GM23248 (cell line): ENCODE results near the gene UFSP1. TPM values are rescaled to one million over a fixed set of nuclear protein-coding genes. Genes with fewer than 3 reads are reported as not detected.

Experiments used
- DNase-seq: peaks from one replicate; pipeline ENCODE4 v3.0.0-alpha.2; 2015
- H2AFZ ChIP-seq: fragments of 200-600 bp; sonication (generic); 2 replicates; pipeline ENCODE4 v1.6.1; 2016; ENCODE audit warnings: antibody characterized with exemption
- H3F3A ChIP-seq: fragments of 200-600 bp; sonication (generic); 2 replicates; pipeline ENCODE4 v1.6.1; 2016; ENCODE audit warnings: mild to moderate bottlenecking, antibody characterized with exemption, mixed run types; ENCODE audit not compliant: insufficient read depth
- H3K27ac ChIP-seq: fragments of 200-600 bp; sonication (generic); 2 replicates; pipeline ENCODE4 v1.5.1; 2016; ENCODE audit warnings: mild to moderate bottlenecking
- H3K27me3 ChIP-seq: fragments of 200-600 bp; sonication (generic); replicated peaks from 2 replicates; pipeline ENCODE4 v1.6.1; 2016; ENCODE audit warnings: mild to moderate bottlenecking; ENCODE audit not compliant: insufficient read depth
- H3K36me3 ChIP-seq: fragments of 200-600 bp; sonication (generic); 2 replicates; pipeline ENCODE4 v1.6.1; 2016; ENCODE audit warnings: low read depth, mild to moderate bottlenecking
- H3K4me1 ChIP-seq: fragments of 200-600 bp; sonication (generic); 2 replicates; pipeline ENCODE4 v1.6.1; 2016; ENCODE audit warnings: mild to moderate bottlenecking; ENCODE audit not compliant: insufficient read depth
- H3K4me2 ChIP-seq: fragments of 200-600 bp; sonication (generic); one replicate; pipeline ENCODE4 v1.6.1; 2016; ENCODE audit warnings: mild to moderate bottlenecking; ENCODE audit not compliant: unreplicated experiment
- H3K4me3 ChIP-seq: fragments of 200-600 bp; sonication (generic); 2 replicates; pipeline ENCODE4 v1.5.1; 2016; ENCODE audit warnings: mild to moderate bottlenecking
- H3K79me2 ChIP-seq: fragments of 200-600 bp; sonication (generic); 2 replicates; pipeline ENCODE4 v1.6.1; 2016; ENCODE audit warnings: mild to moderate bottlenecking; ENCODE audit not compliant: insufficient read depth
- H3K9ac ChIP-seq: fragments of 200-600 bp; sonication (generic); 2 replicates; pipeline ENCODE4 v1.6.1; 2016; ENCODE audit warnings: mild to moderate bottlenecking
- H3K9me2 ChIP-seq: fragments of 200-600 bp; sonication (generic); 2 replicates; pipeline ENCODE4 v1.6.1; 2016; ENCODE audit warnings: mixed run types, mild to moderate bottlenecking, moderate library complexity; ENCODE audit not compliant: insufficient read depth
- H3K9me3 ChIP-seq: fragments of 200-600 bp; sonication (generic); one replicate; pipeline ENCODE4 v1.6.1; 2017; ENCODE audit warnings: low read depth
- H4K20me1 ChIP-seq: fragments of 200-600 bp; sonication (generic); 2 replicates; pipeline ENCODE4 v1.6.0; 2016; ENCODE audit not compliant: insufficient read depth
- EZH2 ChIP-seq: fragments of 200-600 bp; sonication (generic); IDR thresholded peaks from 2 replicates; pipeline ENCODE4 v1.6.1; 2018; ENCODE audit warnings: antibody characterized with exemption, mild to moderate bottlenecking; ENCODE audit not compliant: insufficient read depth, poor library complexity, severe bottlenecking
- EZH2phosphoT487 ChIP-seq: fragments of 200-600 bp; sonication (generic); IDR thresholded peaks from 2 replicates; pipeline ENCODE4 v1.6.1; 2018; ENCODE audit warnings: antibody characterized with exemption, moderate library complexity, mild to moderate bottlenecking, low read depth; ENCODE audit not compliant: insufficient read depth
- WGBS, 2 experiments: methylation state at CpG; one replicate each; pipeline ENCODE4 v1.1.6; 2015 to 2017; ENCODE audit warnings: low lambda C conversion rate in 2 of 2, low coverage in 1 of 2; ENCODE audit errors: missing lambda C conversion rate in 2 of 2; 5-methylcytosine and 5-hydroxymethylcytosine counted together
- in situ Hi-C: fragments of 300-500 bp; cut with MboI; formaldehyde crosslinking; loops from 2 replicates; pipeline ENCODE4 v1.15.0; 2020
- polyA plus RNA-seq: library from polyadenylated mRNA; unstranded; fragments of >200 nt; fragmentation: Nextera tagmentation; extraction: Ambion mirVana; gene quantifications from 2 replicates; pipeline ENCODE4 v1.2.1, GENCODE V29; 2016
- total RNA-seq: library from RNA; depleted of rRNA; stranded (reverse); fragments of >200 nt; shearing (Covaris generic); gene quantifications from 2 replicates; pipeline ENCODE4 v1.2.3, GENCODE V29; 2014

Gene UFSP1
- total and polyA plus RNA-seq, 2 experiments from 2014 or later, result 5.1 to 9.9 TPM

GRCh38 chr7:100901921-100902332 is 12.4 kb upstream of the UFSP1 start:
- no peaks in the 10 kb centered on the region for H3K9me3 ChIP-seq
- H3K79me2 ChIP-seq, result no peaks in the 10 kb centered on the region
- in situ Hi-C loops, result loop anchor here (5.0 kb wide), 1 partner anchor 150 kb away; no protein-coding TSS in a partner anchor
- no peaks in the 10 kb centered on the region for H3K9me2 ChIP-seq
- H3K9ac ChIP-seq, result no peak overlapping the region
- 49 to 59% methylated on average over 5 of the region's 5 CpGs for WGBS, 2 experiments
- H3K4me3 ChIP-seq, result no peak overlapping the region
- H3K27ac ChIP-seq, result no peak overlapping the region
- no peaks in the 10 kb centered on the region for H4K20me1 ChIP-seq
- H2AFZ ChIP-seq, result no peak overlapping the region
- H3K27me3 ChIP-seq, result peaks cover 24% of the 10 kb centered on the region
- no peaks in the 10 kb centered on the region for H3F3A ChIP-seq
- H3K36me3 ChIP-seq, result no peaks in the 10 kb centered on the region
- no peaks in the 10 kb centered on the region for H3K4me1 ChIP-seq
- no peak overlapping the region for H3K4me2 ChIP-seq
- DNase-seq, result no peak
- no peak for TF ChIP-seq EZH2

GRCh38 chr7:100900978-100901377 is 11.5 kb upstream of the UFSP1 start:
- Histone ChIP-seq H3K79me2 (no peaks in the 10 kb centered on the region), H3K9ac (no peak overlapping the region), H3K4me3 (no peak overlapping the region), H3K27me3 (peaks cover 31% of the 10 kb centered on the region), H4K20me1 (no peaks in the 10 kb centered on the region), H3K9me2 (no peaks in the 10 kb centered on the region), H3K27ac (no peak overlapping the region), H3F3A (no peaks in the 10 kb centered on the region), H3K4me1 (no peaks in the 10 kb centered on the region), H3K9me3 (no peaks in the 10 kb centered on the region), H2AFZ (no peak overlapping the region), H3K36me3 (no peaks in the 10 kb centered on the region), H3K4me2 (no peak overlapping the region)
- 84 to 87% methylated on average over 2 of the region's 2 CpGs for WGBS, 2 experiments
- TF ChIP-seq EZH2phosphoT487, result no peak
- no peak for TF ChIP-seq EZH2
- DNase-seq, result no peak
- in situ Hi-C loops, result loop anchor here (5.0 kb wide), 1 partner anchor 151 kb away; no protein-coding TSS in a partner anchor

DNA sequence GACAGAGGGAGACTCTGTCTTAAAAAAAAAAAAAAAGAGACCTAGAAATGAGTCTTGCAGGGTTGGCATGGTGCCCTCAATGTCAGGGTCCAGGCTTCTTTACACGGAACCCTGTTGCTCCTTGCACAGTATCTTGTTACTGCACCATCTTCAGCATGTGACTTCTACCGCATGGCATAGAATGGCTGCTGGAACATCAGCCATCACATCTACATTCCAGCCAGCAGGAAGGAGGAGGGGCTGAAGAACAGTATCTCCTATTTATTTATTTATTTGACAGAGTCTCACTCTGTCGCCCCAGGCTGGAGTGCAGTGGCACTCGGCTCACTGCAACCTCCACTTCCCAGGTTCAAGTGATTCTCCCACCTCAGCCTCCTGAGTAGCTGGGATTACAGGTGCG is 9.9 kb upstream of the UFSP1 start:
- H3K36me3 ChIP-seq, result no peaks in the 10 kb centered on the region
- H3K27me3 ChIP-seq, result peaks cover 39% of the 10 kb centered on the region
- no peak overlapping the region for H2AFZ ChIP-seq
- 81 to 85% methylated on average over 5 of the region's 5 CpGs for WGBS, 2 experiments
- no peaks in the 10 kb centered on the region for H3K4me1 ChIP-seq
- no peak overlapping the region for H3K27ac ChIP-seq
- H3K4me3 ChIP-seq, result no peak overlapping the region
- in situ Hi-C loops, result no loop called here
- H3K4me2 ChIP-seq, result no peak overlapping the region
- no peaks in the 10 kb centered on the region for H3F3A ChIP-seq
- DNase-seq, result no peak
- TF ChIP-seq EZH2, result no peak
- no peak for TF ChIP-seq EZH2phosphoT487
- no peaks in the 10 kb centered on the region for H3K9me2 ChIP-seq
- H3K9ac ChIP-seq, result no peak overlapping the region
- no peaks in the 10 kb centered on the region for H4K20me1 ChIP-seq
- no peaks in the 10 kb centered on the region for H3K9me3 ChIP-seq
- no peaks in the 10 kb centered on the region for H3K79me2 ChIP-seq

DNA sequence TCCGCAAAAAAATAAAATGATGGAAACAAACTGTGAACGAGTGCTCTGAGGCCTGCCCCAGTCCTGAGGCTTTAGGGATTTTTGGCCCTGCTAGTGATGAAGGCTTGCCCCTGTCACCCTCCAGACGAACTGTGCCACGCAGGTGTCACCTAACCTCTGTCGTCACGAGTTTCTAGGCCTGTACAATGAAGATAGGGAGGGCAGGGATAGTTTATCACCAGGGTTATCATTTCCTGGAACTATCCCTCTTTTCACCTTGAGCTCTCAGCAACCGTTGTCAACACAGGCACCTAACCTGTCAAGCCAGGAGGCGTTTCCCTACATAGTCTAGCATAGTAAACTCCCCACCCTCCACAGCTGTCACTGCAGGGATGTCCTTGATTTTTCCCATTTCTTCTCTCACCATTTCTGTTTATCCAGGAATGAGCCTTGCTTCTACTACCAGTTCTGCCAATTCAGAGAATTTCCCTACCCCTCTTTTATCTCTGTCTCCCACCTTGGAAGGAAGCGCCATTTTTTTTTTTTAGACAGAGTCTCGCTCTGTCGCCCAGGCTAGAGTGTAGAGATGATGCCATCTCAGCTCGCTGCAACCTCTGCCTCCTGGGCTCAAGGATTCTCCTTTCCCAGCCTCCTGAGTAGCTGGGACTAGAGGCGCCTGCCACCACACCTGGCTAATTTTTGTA is 8.4 kb upstream of the UFSP1 start:
- no peak overlapping the region for H2AFZ ChIP-seq
- no peaks in the 10 kb centered on the region for H3K9me2 ChIP-seq
- H3K4me3 ChIP-seq, result no peak overlapping the region
- peaks cover 39% of the 10 kb centered on the region for H3K27me3 ChIP-seq
- no peaks in the 10 kb centered on the region for H3K4me1 ChIP-seq
- in situ Hi-C loops, result no loop called here
- no peaks in the 10 kb centered on the region for H3K36me3 ChIP-seq
- H3F3A ChIP-seq, result no peaks in the 10 kb centered on the region
- H3K4me2 ChIP-seq, result no peak overlapping the region
- H3K9ac ChIP-seq, result no peak overlapping the region
- no peaks in the 10 kb centered on the region for H4K20me1 ChIP-seq
- H3K79me2 ChIP-seq, result no peaks in the 10 kb centered on the region
- TF ChIP-seq EZH2 (no peak), EZH2phosphoT487 (no peak)
- no peak overlapping the region for H3K27ac ChIP-seq
- DNase-seq, result no peak
- no peaks in the 10 kb centered on the region for H3K9me3 ChIP-seq
- 58 to 61% methylated on average over 13 of the region's 13 CpGs for WGBS, 2 experiments
